Neural progenitor cell (in vitro differentiated cells): Measurements from ENCODE around the gene DNAJB2. TPM values are rescaled to one million over a fixed set of nuclear protein-coding genes. Genes with fewer than 3 reads are reported as not detected.

Source experiments
- DNase-seq: peaks from one replicate; pipeline ENCODE4 v3.0.0-alpha.2; 2016; ENCODE audit warnings: low spot score
- H2AFZ ChIP-seq: fragments of 200-600 bp; sonication (generic); replicated peaks from 2 replicates; pipeline ENCODE4 v1.6.1; 2016; ENCODE audit warnings: antibody characterized with exemption
- H3F3A ChIP-seq: fragments of 200-600 bp; sonication (generic); 2 replicates; pipeline ENCODE4 v1.6.1; 2016; ENCODE audit warnings: antibody characterized with exemption, low read depth
- H3K27ac ChIP-seq: fragments of 200-600 bp; sonication (generic); 2 replicates; pipeline ENCODE4 v1.5.1; 2016; ENCODE audit warnings: mild to moderate bottlenecking
- H3K27me3 ChIP-seq: fragments of 200-600 bp; sonication (generic); 2 replicates; pipeline ENCODE4 v1.6.1; 2016; ENCODE audit warnings: mild to moderate bottlenecking, moderate library complexity
- H3K36me3 ChIP-seq: fragments of 200-600 bp; sonication (generic); 2 replicates; pipeline ENCODE4 v1.5.1; 2016
- H3K4me1 ChIP-seq: fragments of 200-600 bp; sonication (generic); 2 replicates; pipeline ENCODE4 v1.6.1; 2016; ENCODE audit warnings: mixed run types
- H3K4me2 ChIP-seq: fragments of 200-600 bp; sonication (generic); 2 replicates; pipeline ENCODE4 v1.6.1; 2016
- H3K4me3 ChIP-seq: fragments of 200-600 bp; sonication (generic); 2 replicates; pipeline ENCODE4 v1.5.1; 2016
- H3K79me2 ChIP-seq: fragments of 200-600 bp; sonication (generic); 2 replicates; pipeline ENCODE4 v1.6.1; 2016; ENCODE audit warnings: low read depth
- H3K9ac ChIP-seq: fragments of 200-600 bp; sonication (generic); 2 replicates; pipeline ENCODE4 v1.6.1; 2016
- H3K9me3 ChIP-seq: fragments of 200-600 bp; sonication (generic); 2 replicates; pipeline ENCODE4 v1.5.1; 2016; ENCODE audit warnings: low read depth
- H4K20me1 ChIP-seq: fragments of 200-600 bp; sonication (generic); 2 replicates; pipeline ENCODE4 v1.6.1; 2016; ENCODE audit warnings: low read depth
- H3K27ac Mint-ChIP-seq: 3 replicates; pipeline ENCODE4 v1.8.0; 2021; ENCODE audit warnings: mixed read lengths
- H3K27me3 Mint-ChIP-seq: 2 replicates; pipeline ENCODE4 v1.8.0; 2022; ENCODE audit warnings: low read depth, mild to moderate bottlenecking, inconsistent platforms, moderate library complexity, mixed read lengths; ENCODE audit not compliant: insufficient read depth
- H3K36me3 Mint-ChIP-seq: 3 replicates; pipeline ENCODE4 v1.8.0; 2021; ENCODE audit warnings: mixed read lengths
- H3K4me1 Mint-ChIP-seq: 3 replicates; pipeline ENCODE4 v1.8.0; 2021; ENCODE audit warnings: mixed read lengths
- H3K4me3 Mint-ChIP-seq: 3 replicates; pipeline ENCODE4 v1.8.0; 2021; ENCODE audit warnings: mild to moderate bottlenecking, moderate library complexity, mixed read lengths
- H3K9me3 Mint-ChIP-seq: 3 replicates; pipeline ENCODE4 v1.8.0; 2020; ENCODE audit warnings: mixed read lengths
- EZH2 ChIP-seq: fragments of 200-600 bp; sonication (generic); IDR thresholded peaks from 2 replicates; pipeline ENCODE4 v1.6.1; 2017; ENCODE audit warnings: antibody characterized with exemption, mild to moderate bottlenecking, moderate library complexity
- EZH2phosphoT487 ChIP-seq: fragments of 200-600 bp; sonication (generic); IDR thresholded peaks from 2 replicates; pipeline ENCODE4 v1.6.1; 2017; ENCODE audit warnings: antibody characterized with exemption
- total RNA-seq: library from RNA; depleted of rRNA; stranded (reverse); fragments of >200 nt; gene quantifications from 2 replicates; pipeline ENCODE4 v1.2.3, GENCODE V29; 2015; ENCODE audit warnings: low replicate concordance
- TF ChIP-seq, protein P1 (sequence below): fragments of 200-600 bp; sonication (generic); IDR thresholded peaks from 2 replicates; pipeline ENCODE4 v1.5.1; 2017; ENCODE audit warnings: antibody characterized with exemption, mild to moderate bottlenecking

The DNAJB2 gene
- total RNA-seq, result 35.0 and 37.0 TPM in 2 replicates

DNA sequence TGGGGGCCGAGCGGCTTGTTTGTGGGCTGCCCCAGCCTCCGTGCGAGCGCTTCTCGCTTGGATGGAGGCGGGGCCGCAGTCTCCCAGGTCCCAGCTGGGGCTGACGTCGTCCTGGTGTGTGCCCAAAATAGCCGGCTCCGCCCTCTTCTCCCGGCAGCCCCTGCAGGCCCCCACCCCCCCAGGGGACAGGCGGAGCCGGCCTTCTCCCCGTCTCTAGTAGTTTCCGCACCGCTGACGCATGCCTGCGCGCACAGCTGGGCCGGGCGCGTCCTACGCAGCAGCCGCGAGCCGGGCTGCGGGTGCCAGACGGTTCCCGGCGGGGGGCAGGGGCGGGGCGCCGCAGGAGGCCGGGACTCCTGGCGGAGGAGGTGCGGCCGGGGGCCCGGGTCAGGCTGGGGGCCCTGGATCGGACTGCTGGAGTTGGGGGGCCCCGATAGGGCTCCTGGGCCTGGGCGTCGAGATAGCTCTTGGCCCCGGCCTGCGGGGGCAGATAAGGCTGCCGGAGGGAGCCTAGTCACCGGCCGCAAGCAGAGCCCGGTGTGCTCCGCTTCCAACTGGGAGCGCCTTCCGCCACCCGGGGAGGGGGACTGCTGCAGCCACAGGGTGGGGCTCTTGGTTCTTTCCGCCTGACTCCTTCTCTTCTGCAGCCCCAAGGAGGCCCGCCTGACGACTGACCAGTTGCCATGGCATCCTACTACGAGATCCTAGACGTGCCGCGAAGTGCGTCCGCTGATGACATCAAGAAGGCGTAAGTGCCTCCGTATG lies at the start of gene DNAJB2:
Gene DNAJB2, plus strand, starts transcription at position 216 of the 765 bp plus-strand sequence. Its CDS starts 468 bp downstream, at position 684.
- Histone ChIP-seq H3K4me2 (peak within 1 kb of the TSS; percentile 79), H3K79me2 (no peaks in the 10 kb centered on the region), H4K20me1 (no peaks in the 10 kb centered on the region), H3K9ac (peak within 1 kb of the TSS; percentile 25), H3K4me1 (peaks cover 15% of the 10 kb centered on the region), H3F3A (peaks cover 13% of the 10 kb centered on the region), H3K36me3 (no peaks in the 10 kb centered on the region), H3K9me3 (no peaks in the 10 kb centered on the region), H3K4me3 (peak within 1 kb of the TSS; percentile 59), H2AFZ (peak within 1 kb of the TSS; percentile 65), H3K27me3 (peaks cover 5% of the 10 kb centered on the region), H3K27ac (no peak within 1 kb of the TSS)
- peaks cover 36% of the 10 kb centered on the region for H3K4me1 Mint-ChIP-seq
- no peaks in the 10 kb centered on the region for H3K9me3 Mint-ChIP-seq
- H3K27me3 Mint-ChIP-seq, result peaks cover 8% of the 10 kb centered on the region
- peaks cover 7% of the 10 kb centered on the region for H3K36me3 Mint-ChIP-seq
- H3K27ac Mint-ChIP-seq, result peak within 1 kb of the TSS; percentile 78
- DNase-seq, result peak; percentile 98
- TF ChIP-seq EZH2phosphoT487, result no peak
- TF ChIP-seq, protein P1, sequence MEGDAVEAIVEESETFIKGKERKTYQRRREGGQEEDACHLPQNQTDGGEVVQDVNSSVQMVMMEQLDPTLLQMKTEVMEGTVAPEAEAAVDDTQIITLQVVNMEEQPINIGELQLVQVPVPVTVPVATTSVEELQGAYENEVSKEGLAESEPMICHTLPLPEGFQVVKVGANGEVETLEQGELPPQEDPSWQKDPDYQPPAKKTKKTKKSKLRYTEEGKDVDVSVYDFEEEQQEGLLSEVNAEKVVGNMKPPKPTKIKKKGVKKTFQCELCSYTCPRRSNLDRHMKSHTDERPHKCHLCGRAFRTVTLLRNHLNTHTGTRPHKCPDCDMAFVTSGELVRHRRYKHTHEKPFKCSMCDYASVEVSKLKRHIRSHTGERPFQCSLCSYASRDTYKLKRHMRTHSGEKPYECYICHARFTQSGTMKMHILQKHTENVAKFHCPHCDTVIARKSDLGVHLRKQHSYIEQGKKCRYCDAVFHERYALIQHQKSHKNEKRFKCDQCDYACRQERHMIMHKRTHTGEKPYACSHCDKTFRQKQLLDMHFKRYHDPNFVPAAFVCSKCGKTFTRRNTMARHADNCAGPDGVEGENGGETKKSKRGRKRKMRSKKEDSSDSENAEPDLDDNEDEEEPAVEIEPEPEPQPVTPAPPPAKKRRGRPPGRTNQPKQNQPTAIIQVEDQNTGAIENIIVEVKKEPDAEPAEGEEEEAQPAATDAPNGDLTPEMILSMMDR, result no peak
- TF ChIP-seq EZH2, result no peak
- peak within 1 kb of the TSS; percentile 91 for H3K4me3 Mint-ChIP-seq

DNA sequence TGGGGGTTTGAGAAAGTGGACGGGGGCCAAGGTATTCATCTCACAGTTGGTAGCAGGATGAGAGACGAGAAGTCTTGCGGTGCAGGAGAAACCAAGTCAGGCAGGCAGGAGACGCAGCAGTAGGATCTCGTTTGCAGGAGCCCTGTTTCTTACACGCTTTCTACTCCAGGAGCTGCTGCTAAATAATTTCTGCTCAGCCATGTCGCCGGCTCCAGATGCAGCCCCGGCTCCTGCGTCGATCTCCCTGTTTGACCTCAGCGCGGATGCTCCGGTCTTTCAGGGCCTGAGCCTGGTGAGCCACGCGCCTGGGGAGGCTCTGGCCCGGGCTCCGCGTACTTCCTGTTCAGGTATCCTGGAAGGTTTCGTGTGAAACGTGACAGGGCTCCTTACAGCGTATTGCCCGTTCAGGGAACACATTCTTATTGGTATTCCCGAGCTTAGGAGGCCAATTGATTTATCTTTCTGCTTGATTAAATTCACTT lies 49.1 kb upstream of the DNAJB2 start:
- H3K27me3 ChIP-seq, result no peaks in the 10 kb centered on the region
- H3K4me3 ChIP-seq, result peak overlapping the region; percentile 76
- Mint-ChIP-seq H3K27ac (peak overlapping the region; percentile 59), H3K27me3 (no peaks in the 10 kb centered on the region), H3K4me3 (peak overlapping the region; percentile 97), H3K36me3 (peaks cover 18% of the 10 kb centered on the region), H3K9me3 (no peaks in the 10 kb centered on the region), H3K4me1 (peaks cover 26% of the 10 kb centered on the region)
- peaks cover 12% of the 10 kb centered on the region for H3K4me1 ChIP-seq
- TF ChIP-seq EZH2 (no peak), EZH2phosphoT487 (no peak)
- TF ChIP-seq, protein P1, result no peak
- peaks cover 4% of the 10 kb centered on the region for H4K20me1 ChIP-seq
- peak overlapping the region; percentile 32 for H3K27ac ChIP-seq
- peak; percentile 68 for DNase-seq
- peak overlapping the region; percentile 91 for H3K4me2 ChIP-seq
- peaks cover 11% of the 10 kb centered on the region for H3F3A ChIP-seq
- H3K36me3 ChIP-seq, result no peaks in the 10 kb centered on the region
- H3K9me3 ChIP-seq, result no peaks in the 10 kb centered on the region
- H3K9ac ChIP-seq, result peak overlapping the region; percentile 48
- peak overlapping the region; percentile 27 for H2AFZ ChIP-seq
- H3K79me2 ChIP-seq, result peaks cover 37% of the 10 kb centered on the region

DNA sequence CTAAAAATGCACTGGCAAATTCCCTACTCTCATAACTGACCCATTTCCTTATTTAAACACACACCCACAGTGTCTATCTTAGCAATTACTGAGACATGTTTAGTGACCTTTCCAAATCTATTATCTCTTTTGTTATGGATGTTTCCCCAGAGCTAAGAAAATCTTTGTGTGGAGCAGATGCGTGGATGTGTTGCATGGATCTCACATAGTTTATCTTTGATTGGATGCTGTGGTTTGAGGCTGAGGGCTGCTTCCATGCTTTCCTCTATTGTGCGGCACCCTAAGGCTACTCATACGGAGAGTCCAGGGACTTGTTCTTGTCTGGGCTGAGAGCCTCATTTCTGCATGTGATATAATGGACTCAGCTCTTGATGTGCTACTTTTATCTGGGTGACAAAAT lies 44.8 kb upstream of the DNAJB2 start:
- Mint-ChIP-seq H3K4me3 (no peak overlapping the region), H3K9me3 (no peaks in the 10 kb centered on the region), H3K36me3 (peaks cover 30% of the 10 kb centered on the region), H3K4me1 (peaks cover 11% of the 10 kb centered on the region), H3K27ac (no peak overlapping the region), H3K27me3 (peaks cover 2% of the 10 kb centered on the region)
- H3K36me3 ChIP-seq, result no peaks in the 10 kb centered on the region
- no peak overlapping the region for H3K4me2 ChIP-seq
- TF ChIP-seq EZH2phosphoT487 (no peak), EZH2 (no peak)
- TF ChIP-seq, protein P1, result no peak
- peaks cover 19% of the 10 kb centered on the region for H3K79me2 ChIP-seq
- H3F3A ChIP-seq, result peaks cover 11% of the 10 kb centered on the region
- no peak overlapping the region for H2AFZ ChIP-seq
- H3K4me1 ChIP-seq, result peaks cover 4% of the 10 kb centered on the region
- H3K9me3 ChIP-seq, result no peaks in the 10 kb centered on the region
- no peaks in the 10 kb centered on the region for H3K27me3 ChIP-seq
- no peak overlapping the region for H3K4me3 ChIP-seq
- no peaks in the 10 kb centered on the region for H4K20me1 ChIP-seq
- no peak overlapping the region for H3K27ac ChIP-seq
- no peak overlapping the region for H3K9ac ChIP-seq
- DNase-seq, result no peak
